Endothelial cell of umbilical vein (primary cell): Measurements from ENCODE around the gene KRT74. TPM values are rescaled to one million over a fixed set of nuclear protein-coding genes. Genes with fewer than 3 reads are reported as not detected.

Experiments used
- BruUV-seq: library from RNA; stranded (reverse); fragments of 400-500 nt; replicated peaks from 2 replicates; lab custom pipeline; 2021; lab: Mats Ljungman, UMichigan
- CTCF ChIA-PET: fragments of 300-600, 350-600 bp; sonication (Branson Sonifier 250); formaldehyde crosslinking; loops from one replicate; lab custom pipeline; 2021; ENCODE audit warnings: antibody characterized with exemption, inconsistent platforms; lab: Charles Lee
- POLR2A ChIA-PET: fragments of 300-600, 350-600 bp; sonication (Branson Sonifier 250); formaldehyde crosslinking; loops from one replicate; lab custom pipeline; 2021; ENCODE audit warnings: antibody characterized with exemption, inconsistent platforms; lab: Charles Lee
- DNase-seq: peaks from one replicate; pipeline ENCODE4 v3.0.0-alpha.2; 2011; ENCODE audit warnings: low read depth, low spot score
- FAIRE-seq: peaks from 2 replicates; lab custom pipeline; 2011; peaks lifted over from hg19 to GRCh38; lab: Jason Lieb, UNC
- H2AFZ ChIP-seq: 2 replicates; pipeline ENCODE4 v1.6.0; 2012; ENCODE audit warnings: low read depth, low read length, control low read depth, inconsistent platforms
- H3K27ac ChIP-seq: 2 replicates; pipeline ENCODE4 v1.5.1; 2011; ENCODE audit warnings: low read depth, mild to moderate bottlenecking, control low read depth, low read length, moderate library complexity; ENCODE audit not compliant: insufficient read depth
- H3K27me3 ChIP-seq, 2 experiments: 2 replicates each; pipeline versions ENCODE4 v1.6.0 to v1.6.1; 2011; ENCODE audit warnings: low read length in 2 of 2, mixed read lengths in 1 of 2; ENCODE audit not compliant: control insufficient read depth in 2 of 2, insufficient read depth in 2 of 2
- H3K36me3 ChIP-seq, 2 experiments: 2 replicates in 1 of 2; 3 replicates in 1 of 2; pipeline ENCODE4 v1.5.1; 2011; ENCODE audit warnings: low read length in 2 of 2, mild to moderate bottlenecking in 1 of 2, moderate library complexity in 1 of 2; ENCODE audit not compliant: control insufficient read depth in 2 of 2, insufficient read depth in 2 of 2; ENCODE audit errors: extremely low read depth in 1 of 2
- H3K4me1 ChIP-seq: 3 replicates; pipeline ENCODE4 v1.5.1; 2011; ENCODE audit warnings: mild to moderate bottlenecking, low read length; ENCODE audit not compliant: control insufficient read depth, insufficient read depth; ENCODE audit errors: extremely low read depth
- H3K4me2 ChIP-seq: 2 replicates; pipeline ENCODE4 v1.6.1; 2011; ENCODE audit warnings: low read length, control low read depth, mixed read lengths; ENCODE audit not compliant: insufficient read depth
- H3K4me3 ChIP-seq, 3 experiments: fragments of 200-600 bp in 1 of 3; sonication (generic), shearing (Covaris generic) in 1 of 3; replicated peaks in 1 of 3; 2 replicates each; pipeline ENCODE4 v1.5.1; 2011 to 2016; ENCODE audit warnings: control low read depth in 3 of 3, low read length in 3 of 3, mild to moderate bottlenecking in 2 of 3, inconsistent platforms in 1 of 3, low read depth in 1 of 3, moderate library complexity in 1 of 3; ENCODE audit not compliant: insufficient read depth in 1 of 3
- H3K79me2 ChIP-seq: 2 replicates; pipeline ENCODE4 v1.6.0; 2012; ENCODE audit warnings: low read length, inconsistent platforms; ENCODE audit not compliant: control insufficient read depth, insufficient read depth
- H3K9ac ChIP-seq: replicated peaks from 2 replicates; pipeline ENCODE3; 2011; ENCODE audit warnings: low read length, control low read depth; ENCODE audit not compliant: insufficient read depth; ENCODE audit errors: extremely low read depth
- H3K9me1 ChIP-seq: replicated peaks from 3 replicates; pipeline ENCODE4 v1.6.0; 2011; ENCODE audit warnings: mild to moderate bottlenecking, low read length; ENCODE audit not compliant: control insufficient read depth, insufficient read depth; ENCODE audit errors: extremely low read depth
- H3K9me3 ChIP-seq: replicated peaks from 2 replicates; pipeline ENCODE4 v1.5.1; 2012; ENCODE audit warnings: low read length, inconsistent platforms; ENCODE audit not compliant: control insufficient read depth, insufficient read depth
- H4K20me1 ChIP-seq: replicated peaks from 2 replicates; pipeline ENCODE3; 2011; ENCODE audit warnings: mild to moderate bottlenecking, low read length; ENCODE audit not compliant: control insufficient read depth, insufficient read depth; ENCODE audit errors: extremely low read depth
- EZH2 ChIP-seq: IDR thresholded peaks from 2 replicates; pipeline ENCODE4 v1.6.1; 2012; ENCODE audit warnings: borderline replicate concordance, low read depth, mild to moderate bottlenecking, moderate library complexity, low read length, inconsistent platforms; ENCODE audit not compliant: severe bottlenecking
- FOS ChIP-seq: IDR thresholded peaks from 2 replicates; pipeline ENCODE4 v1.6.1; 2011; ENCODE audit warnings: mild to moderate bottlenecking, low read length, moderate library complexity, borderline replicate concordance; ENCODE audit not compliant: insufficient read depth
- GATA2 ChIP-seq: IDR thresholded peaks from 2 replicates; pipeline ENCODE4 v1.7.0; 2011; ENCODE audit warnings: low read depth, mild to moderate bottlenecking, moderate library complexity, mixed read lengths, low read length; ENCODE audit not compliant: insufficient read length, insufficient read depth
- JUN ChIP-seq: IDR thresholded peaks from 2 replicates; pipeline ENCODE4 v1.6.1; 2011; ENCODE audit warnings: borderline replicate concordance, low read depth; ENCODE audit not compliant: insufficient read length, insufficient read depth
- MYC ChIP-seq: IDR thresholded peaks from one replicate; pipeline ENCODE4 v1.6.1; 2011; ENCODE audit warnings: mild to moderate bottlenecking, low read depth, low read length
- POLR2A ChIP-seq: IDR thresholded peaks from 2 replicates; pipeline ENCODE4 v1.6.1; 2012; ENCODE audit warnings: low read depth, mild to moderate bottlenecking, control low read depth, low read length
- POLR2AphosphoS5 ChIP-seq: IDR thresholded peaks from 2 replicates; pipeline ENCODE4 v1.6.1; 2012; ENCODE audit warnings: low read depth, mild to moderate bottlenecking, control low read depth, low read length, moderate library complexity; ENCODE audit not compliant: insufficient read depth
- dilution Hi-C: fragments of 300-500 bp; cut with MboI; formaldehyde crosslinking; loops from one replicate; pipeline ENCODE4 v1.15.0; 2019; ENCODE audit warnings: low sequenced_read_pairs; ENCODE audit not compliant: extremely low pct_ligation_motif_present
- intact Hi-C: fragments of 100-400 bp; cut with micrococcal nuclease; formaldehyde crosslinking; loops from one replicate; pipeline ENCODE4 v1.10.0; 2022
- polyA plus RNA-seq, 4 experiments: library from polyadenylated mRNA; depleted of rRNA in 3 of 4; stranded (reverse) in 3 of 4; unstranded in 1 of 4; fragments of >200 nt; gene quantifications; 2 replicates each; pipeline versions ENCODE4 v1.2.1 to v1.2.3, GENCODE V29; 2011 to 2012; ENCODE audit warnings: missing spikeins in 1 of 4
- total RNA-seq: library from RNA; stranded (reverse); gene quantifications from 2 replicates; pipeline ENCODE4 v1.2.3, GENCODE V29; 2021
- TF ChIP-seq, protein P1 (sequence below): IDR thresholded peaks from 2 replicates; pipeline ENCODE4 v1.6.1; 2011; ENCODE audit not compliant: insufficient read depth, insufficient read length
- TF ChIP-seq, protein P2 (sequence below), 2 donors: IDR thresholded peaks; 1 replicate in 1 of 2; 2 replicates in 1 of 2; pipeline ENCODE4 v1.5.1; 2011; ENCODE audit warnings: low read length in 2 of 2, mild to moderate bottlenecking in 2 of 2, moderate library complexity in 2 of 2, control low read depth in 1 of 2, inconsistent platforms in 1 of 2, low read depth in 1 of 2; ENCODE audit not compliant: insufficient read depth in 1 of 2; ENCODE audit errors: extremely low read depth in 1 of 2

Gene KRT74
- total and polyA plus RNA-seq, 2 donors (not counting 3 experiments of a cell fraction or from before 2014, with no cell fraction given): not detected

- dilution Hi-C loops: no loop called here
- TF ChIP-seq, protein P1, sequence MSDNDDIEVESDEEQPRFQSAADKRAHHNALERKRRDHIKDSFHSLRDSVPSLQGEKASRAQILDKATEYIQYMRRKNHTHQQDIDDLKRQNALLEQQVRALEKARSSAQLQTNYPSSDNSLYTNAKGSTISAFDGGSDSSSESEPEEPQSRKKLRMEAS: no peak
- TF ChIP-seq POLR2A (no peak), GATA2 (no peak), EZH2 (no peak), FOS (no peak), MYC (no peak), POLR2AphosphoS5 (no peak), JUN (no peak)
- TF ChIP-seq, protein P2, sequence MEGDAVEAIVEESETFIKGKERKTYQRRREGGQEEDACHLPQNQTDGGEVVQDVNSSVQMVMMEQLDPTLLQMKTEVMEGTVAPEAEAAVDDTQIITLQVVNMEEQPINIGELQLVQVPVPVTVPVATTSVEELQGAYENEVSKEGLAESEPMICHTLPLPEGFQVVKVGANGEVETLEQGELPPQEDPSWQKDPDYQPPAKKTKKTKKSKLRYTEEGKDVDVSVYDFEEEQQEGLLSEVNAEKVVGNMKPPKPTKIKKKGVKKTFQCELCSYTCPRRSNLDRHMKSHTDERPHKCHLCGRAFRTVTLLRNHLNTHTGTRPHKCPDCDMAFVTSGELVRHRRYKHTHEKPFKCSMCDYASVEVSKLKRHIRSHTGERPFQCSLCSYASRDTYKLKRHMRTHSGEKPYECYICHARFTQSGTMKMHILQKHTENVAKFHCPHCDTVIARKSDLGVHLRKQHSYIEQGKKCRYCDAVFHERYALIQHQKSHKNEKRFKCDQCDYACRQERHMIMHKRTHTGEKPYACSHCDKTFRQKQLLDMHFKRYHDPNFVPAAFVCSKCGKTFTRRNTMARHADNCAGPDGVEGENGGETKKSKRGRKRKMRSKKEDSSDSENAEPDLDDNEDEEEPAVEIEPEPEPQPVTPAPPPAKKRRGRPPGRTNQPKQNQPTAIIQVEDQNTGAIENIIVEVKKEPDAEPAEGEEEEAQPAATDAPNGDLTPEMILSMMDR (IDR thresholded peaks at IDR 0.05; ENCODE audit: extremely low read depth in 1 of 2, insufficient read depth in 1 of 2, low read depth in 1 of 2, low read length in 2 of 2): no peak
- CTCF ChIA-PET: no interaction called here
Measured at GRCh38 chr12:52532636-52533035, 41.0 kb downstream of the KRT74 start.

More at GRCh38 chr12:52532636-52533035, 41.0 kb downstream of the KRT74 start:
- Histone ChIP-seq H3K27me3 (no peaks in the 10 kb centered on the region), H3K9me1 (no peaks in the 10 kb centered on the region), H4K20me1 (no peaks in the 10 kb centered on the region), H3K4me3 (no peak overlapping the region), H2AFZ (no peak overlapping the region), H3K79me2 (no peaks in the 10 kb centered on the region), H3K9ac (no peak overlapping the region), H3K4me2 (no peak overlapping the region), H3K36me3 (no peaks in the 10 kb centered on the region), H3K4me1 (no peaks in the 10 kb centered on the region), H3K9me3 (no peaks in the 10 kb centered on the region), H3K27ac (no peak overlapping the region)
- DNase-seq (no peak), FAIRE-seq (no peak)
- POLR2A ChIA-PET: no interaction called here
- intact Hi-C loops: no loop called here
- no TSS peak for BruUV-seq
